HCT116 (cell line): ENCODE data around the gene LCAT. TPM values are rescaled to one million over a fixed set of nuclear protein-coding genes. Genes with fewer than 3 reads are reported as not detected.
A peak's percentile ranks its signal among the peaks of the same experiment; 100 is the strongest.

ENCODE experiments used
- ATAC-seq: fragments of 200-7000 bp; cut with Tn5 transposase; 2 replicates; pipeline ENCODE4 v1.9.1; 2020; ENCODE audit warnings: mild to moderate bottlenecking, moderate library complexity
- BruUV-seq: library from RNA; stranded (reverse); fragments of 400-500 nt; replicated peaks from 2 replicates; lab custom pipeline; 2021; lab: Mats Ljungman, UMichigan
- CTCF ChIA-PET: fragments of 300-600 bp; sonication (Branson Sonifier 250); formaldehyde crosslinking; loops from one replicate; lab custom pipeline; 2021; ENCODE audit warnings: antibody characterized with exemption; lab: Charles Lee
- POLR2A ChIA-PET: fragments of 300-600, 350-600 bp; sonication (Branson Sonifier 250); formaldehyde crosslinking; loops from one replicate; lab custom pipeline; 2021; ENCODE audit warnings: antibody characterized with exemption; lab: Charles Lee
- RAD21 ChIA-PET, 2 experiments: fragments of 300-600 bp; sonication (Branson Sonifier 250); formaldehyde crosslinking; loops; one replicate each; lab custom pipeline; 2023; ENCODE audit warnings: low total read pairs in 2 of 2; ENCODE audit not compliant: uncharacterized antibody in 2 of 2, unreplicated experiment in 2 of 2, low non-redundant PET in 1 of 2; lab: Charles Lee
- DNase-seq: peaks from one replicate; pipeline ENCODE4 v3.0.0-alpha.2; 2010; ENCODE audit warnings: low read depth, low spot score
- H2AFZ ChIP-seq: fragments of 200-600 bp; shearing (Covaris generic), sonication (generic); 2 replicates; pipeline ENCODE4 v1.6.1; 2017; ENCODE audit warnings: low read depth, mixed run types, mixed read lengths, antibody characterized with exemption, low read length; ENCODE audit not compliant: poor library complexity, severe bottlenecking
- H3K27ac ChIP-seq: 2 replicates; pipeline ENCODE4 v1.5.1; 2012; ENCODE audit warnings: low read depth, low read length
- H3K27me3 ChIP-seq: fragments of 200-600 bp; sonication (generic); 2 replicates; pipeline ENCODE4 v1.6.1; 2016; ENCODE audit warnings: mixed run types, low read length, mixed read lengths; ENCODE audit not compliant: insufficient read depth
- H3K36me3 ChIP-seq, 2 experiments: fragments of 200-500 bp in 1 of 2; fragments of 200-600 bp in 1 of 2; sonication (Bioruptor generic) in 1 of 2; sonication (generic) in 1 of 2; 2 replicates each; pipeline versions ENCODE4 v1.5.1 to v1.6.1; 2014 to 2016; ENCODE audit warnings: low read length in 2 of 2, inconsistent platforms in 1 of 2, mixed read lengths in 1 of 2, mixed run types in 1 of 2; ENCODE audit not compliant: insufficient read depth in 2 of 2, control insufficient read depth in 1 of 2
- H3K4me1 ChIP-seq, 2 experiments: fragments of 200-600 bp in 1 of 2; sonication (generic) in 1 of 2; 2 replicates each; pipeline versions ENCODE4 v1.5.1 to v1.6.1; 2012 to 2017; ENCODE audit warnings: low read length in 2 of 2, inconsistent platforms in 1 of 2, mild to moderate bottlenecking in 1 of 2, mixed read lengths in 1 of 2, mixed run types in 1 of 2, moderate library complexity in 1 of 2; ENCODE audit not compliant: insufficient read depth in 2 of 2, control insufficient read depth in 1 of 2
- H3K4me2 ChIP-seq: fragments of 200-600 bp; sonication (generic); 2 replicates; pipeline ENCODE4 v1.6.1; 2017; ENCODE audit warnings: mixed run types, low read length, mixed read lengths
- H3K4me3 ChIP-seq, 2 experiments: fragments of 200-600 bp in 1 of 2; sonication (generic) in 1 of 2; replicated peaks in 1 of 2; 2 replicates each; pipeline ENCODE4 v1.5.1; 2011 to 2016; ENCODE audit warnings: low read length in 2 of 2, control low read depth in 1 of 2, low read depth in 1 of 2, mild to moderate bottlenecking in 1 of 2, mixed read lengths in 1 of 2, mixed run types in 1 of 2
- H3K79me2 ChIP-seq: fragments of 200-600 bp; sonication (generic); 2 replicates; pipeline ENCODE4 v1.6.1; 2017; ENCODE audit warnings: mild to moderate bottlenecking, mixed run types, low read length, moderate library complexity, mixed read lengths; ENCODE audit not compliant: insufficient read depth
- H3K9ac ChIP-seq: fragments of 200-600 bp; sonication (generic); 2 replicates; pipeline ENCODE4 v1.6.1; 2016; ENCODE audit warnings: low read length, mixed read lengths
- H3K9me2 ChIP-seq: fragments of 200-600 bp; sonication (generic), shearing (Covaris generic); 2 replicates; pipeline ENCODE4 v1.6.1; 2017; ENCODE audit warnings: mixed run types, mild to moderate bottlenecking, moderate library complexity; ENCODE audit not compliant: insufficient read depth
- H3K9me3 ChIP-seq, 2 experiments: fragments of 200-500 bp in 1 of 2; fragments of 200-600 bp in 1 of 2; sonication (Bioruptor generic) in 1 of 2; sonication (generic) in 1 of 2; 2 replicates each; pipeline ENCODE4 v1.6.1; 2014 to 2017; ENCODE audit warnings: low read length in 2 of 2, mixed read lengths in 2 of 2, inconsistent platforms in 1 of 2, low read depth in 1 of 2, mild to moderate bottlenecking in 1 of 2, mixed run types in 1 of 2, moderate library complexity in 1 of 2; ENCODE audit not compliant: control insufficient read depth in 1 of 2, insufficient read depth in 1 of 2
- H4K20me1 ChIP-seq: fragments of 200-600 bp; sonication (generic), shearing (Covaris generic); 2 replicates; pipeline ENCODE4 v1.6.1; 2017; ENCODE audit warnings: mixed run types, mild to moderate bottlenecking, moderate library complexity; ENCODE audit not compliant: insufficient read depth
- ATF3 ChIP-seq: IDR thresholded peaks from 2 replicates; pipeline ENCODE4 v1.6.1; 2012
- CBX3 ChIP-seq: IDR thresholded peaks from 2 replicates; pipeline ENCODE4 v1.6.1; 2012; ENCODE audit warnings: low read depth
- CEBPB ChIP-seq: IDR thresholded peaks from 2 replicates; pipeline ENCODE4 v1.6.1; 2012; ENCODE audit warnings: low read depth
- EGR1 ChIP-seq: IDR thresholded peaks from 2 replicates; pipeline ENCODE4 v1.6.1; 2012; ENCODE audit warnings: low read depth
- EZH2 ChIP-seq: fragments of 200-600 bp; sonication (generic); IDR thresholded peaks from 2 replicates; pipeline ENCODE4 v1.6.1; 2017; ENCODE audit warnings: antibody characterized with exemption, mixed run types
- EZH2phosphoT487 ChIP-seq: fragments of 200-600 bp; IDR thresholded peaks from 2 replicates; pipeline ENCODE4 v1.6.1; 2018; ENCODE audit warnings: antibody characterized with exemption, borderline replicate concordance
- JUND ChIP-seq: IDR thresholded peaks from 2 replicates; pipeline ENCODE4 v1.6.1; 2012
- POLR2A ChIP-seq: IDR thresholded peaks from 2 replicates; pipeline ENCODE4 v1.7.0; 2011; ENCODE audit warnings: borderline replicate concordance; ENCODE audit not compliant: insufficient read depth, insufficient read length; ENCODE audit errors: extremely low read depth
- POLR2AphosphoS5 ChIP-seq: IDR thresholded peaks from 2 replicates; pipeline ENCODE4 v1.6.1; 2011; ENCODE audit warnings: mild to moderate bottlenecking, low read depth, low read length, moderate library complexity
- SIN3A ChIP-seq: IDR thresholded peaks from 2 replicates; pipeline ENCODE4 v1.6.1; 2012; ENCODE audit warnings: low read depth
- SP1 ChIP-seq: IDR thresholded peaks from 2 replicates; pipeline ENCODE4 v1.6.1; 2012; ENCODE audit warnings: low read depth
- SRF ChIP-seq: IDR thresholded peaks from 2 replicates; pipeline ENCODE4 v1.6.1; 2012; ENCODE audit warnings: low read depth
- TCF7L2 ChIP-seq: IDR thresholded peaks from 2 replicates; pipeline ENCODE4 v1.7.0; 2011; ENCODE audit warnings: borderline replicate concordance, inconsistent platforms; ENCODE audit not compliant: insufficient read depth, insufficient read length; ENCODE audit errors: extremely low read depth
- ZFX ChIP-seq: fragments of 450-650 bp; IDR thresholded peaks from 2 replicates; pipeline ENCODE4 v1.6.1; 2017
- ZNF274 ChIP-seq: fragments of 200-500 bp; sonication (Bioruptor generic); IDR thresholded peaks from 2 replicates; pipeline ENCODE4 v1.6.1; 2014; ENCODE audit warnings: mild to moderate bottlenecking, low read depth, low read length, inconsistent platforms
- intact Hi-C: fragments of 100-400 bp; cut with micrococcal nuclease; formaldehyde crosslinking; loops from 2 replicates; pipeline ENCODE4 v1.10.0; 2022
- total RNA-seq: library from RNA; stranded (reverse); gene quantifications from one replicate; pipeline ENCODE4 v1.2.1, GENCODE V29; 2021; ENCODE audit not compliant: unreplicated experiment
- TF ChIP-seq, protein P1 (sequence below): IDR thresholded peaks from 2 replicates; pipeline ENCODE4 v1.6.1; 2012
- TF ChIP-seq, protein P2 (sequence below): IDR thresholded peaks from 2 replicates; pipeline ENCODE4 v1.6.1; 2012; ENCODE audit warnings: low read depth
- TF ChIP-seq, protein P3 (sequence below): IDR thresholded peaks from 2 replicates; pipeline ENCODE4 v1.6.1; 2011; ENCODE audit warnings: mild to moderate bottlenecking, low read length, moderate library complexity; ENCODE audit not compliant: insufficient replicate concordance; ENCODE audit errors: extremely low read depth

LCAT gene
- total RNA-seq, 1 experiment from 2014 or later = 17.6 TPM

GRCh38 chr16:67933805-67934204, 10.1 kb downstream of the LCAT start:
- CTCF ChIA-PET = interaction anchor here (1.4 to 2.7 kb wide), 2 partner anchors 50 to 117 kb away, joined by 3 to 11 read pairs; no protein-coding TSS in a partner anchor
- Histone ChIP-seq H3K36me3 (peaks cover 0 to 8% of the 10 kb centered on the region in 2 experiments; a peak in 2 of 4 replicates), H4K20me1 (no peaks in the 10 kb centered on the region), H3K27me3 (no peaks in the 10 kb centered on the region), H3K27ac (no peak overlapping the region), H3K9me2 (no peaks in the 10 kb centered on the region), H3K9ac (no peak overlapping the region), H3K79me2 (peaks cover 33% of the 10 kb centered on the region), H3K9me3 (no peaks in the 10 kb centered on the region), H3K4me1 (peaks cover 3 to 26% of the 10 kb centered on the region in 2 experiments; a peak in 3 of 4 replicates), H3K4me2 (peak overlapping the region; percentile 98), H2AFZ (no peak overlapping the region), H3K4me3 (no peak overlapping the region)
- intact Hi-C loops = loop anchor here (10.0 kb wide), 1 partner anchor 409 kb away; the partner anchor contains the start of gene RIPOR1
- TF ChIP-seq TCF7L2 = no peak
- TF ChIP-seq JUND = no peak
- TF ChIP-seq ZFX = no peak
- no peak for TF ChIP-seq CBX3
- TF ChIP-seq, protein P1, sequence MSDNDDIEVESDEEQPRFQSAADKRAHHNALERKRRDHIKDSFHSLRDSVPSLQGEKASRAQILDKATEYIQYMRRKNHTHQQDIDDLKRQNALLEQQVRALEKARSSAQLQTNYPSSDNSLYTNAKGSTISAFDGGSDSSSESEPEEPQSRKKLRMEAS = no peak
- TF ChIP-seq, protein P2, sequence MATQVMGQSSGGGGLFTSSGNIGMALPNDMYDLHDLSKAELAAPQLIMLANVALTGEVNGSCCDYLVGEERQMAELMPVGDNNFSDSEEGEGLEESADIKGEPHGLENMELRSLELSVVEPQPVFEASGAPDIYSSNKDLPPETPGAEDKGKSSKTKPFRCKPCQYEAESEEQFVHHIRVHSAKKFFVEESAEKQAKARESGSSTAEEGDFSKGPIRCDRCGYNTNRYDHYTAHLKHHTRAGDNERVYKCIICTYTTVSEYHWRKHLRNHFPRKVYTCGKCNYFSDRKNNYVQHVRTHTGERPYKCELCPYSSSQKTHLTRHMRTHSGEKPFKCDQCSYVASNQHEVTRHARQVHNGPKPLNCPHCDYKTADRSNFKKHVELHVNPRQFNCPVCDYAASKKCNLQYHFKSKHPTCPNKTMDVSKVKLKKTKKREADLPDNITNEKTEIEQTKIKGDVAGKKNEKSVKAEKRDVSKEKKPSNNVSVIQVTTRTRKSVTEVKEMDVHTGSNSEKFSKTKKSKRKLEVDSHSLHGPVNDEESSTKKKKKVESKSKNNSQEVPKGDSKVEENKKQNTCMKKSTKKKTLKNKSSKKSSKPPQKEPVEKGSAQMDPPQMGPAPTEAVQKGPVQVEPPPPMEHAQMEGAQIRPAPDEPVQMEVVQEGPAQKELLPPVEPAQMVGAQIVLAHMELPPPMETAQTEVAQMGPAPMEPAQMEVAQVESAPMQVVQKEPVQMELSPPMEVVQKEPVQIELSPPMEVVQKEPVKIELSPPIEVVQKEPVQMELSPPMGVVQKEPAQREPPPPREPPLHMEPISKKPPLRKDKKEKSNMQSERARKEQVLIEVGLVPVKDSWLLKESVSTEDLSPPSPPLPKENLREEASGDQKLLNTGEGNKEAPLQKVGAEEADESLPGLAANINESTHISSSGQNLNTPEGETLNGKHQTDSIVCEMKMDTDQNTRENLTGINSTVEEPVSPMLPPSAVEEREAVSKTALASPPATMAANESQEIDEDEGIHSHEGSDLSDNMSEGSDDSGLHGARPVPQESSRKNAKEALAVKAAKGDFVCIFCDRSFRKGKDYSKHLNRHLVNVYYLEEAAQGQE = no peak
- no peak for TF ChIP-seq SIN3A
- TF ChIP-seq CEBPB = no peak
- no peak for TF ChIP-seq ZNF274
- TF ChIP-seq EGR1 = no peak
- TF ChIP-seq SP1 = no peak
- no peak for TF ChIP-seq SRF
- no peak for TF ChIP-seq ATF3
- no peak for TF ChIP-seq POLR2A
- TF ChIP-seq, protein P3, sequence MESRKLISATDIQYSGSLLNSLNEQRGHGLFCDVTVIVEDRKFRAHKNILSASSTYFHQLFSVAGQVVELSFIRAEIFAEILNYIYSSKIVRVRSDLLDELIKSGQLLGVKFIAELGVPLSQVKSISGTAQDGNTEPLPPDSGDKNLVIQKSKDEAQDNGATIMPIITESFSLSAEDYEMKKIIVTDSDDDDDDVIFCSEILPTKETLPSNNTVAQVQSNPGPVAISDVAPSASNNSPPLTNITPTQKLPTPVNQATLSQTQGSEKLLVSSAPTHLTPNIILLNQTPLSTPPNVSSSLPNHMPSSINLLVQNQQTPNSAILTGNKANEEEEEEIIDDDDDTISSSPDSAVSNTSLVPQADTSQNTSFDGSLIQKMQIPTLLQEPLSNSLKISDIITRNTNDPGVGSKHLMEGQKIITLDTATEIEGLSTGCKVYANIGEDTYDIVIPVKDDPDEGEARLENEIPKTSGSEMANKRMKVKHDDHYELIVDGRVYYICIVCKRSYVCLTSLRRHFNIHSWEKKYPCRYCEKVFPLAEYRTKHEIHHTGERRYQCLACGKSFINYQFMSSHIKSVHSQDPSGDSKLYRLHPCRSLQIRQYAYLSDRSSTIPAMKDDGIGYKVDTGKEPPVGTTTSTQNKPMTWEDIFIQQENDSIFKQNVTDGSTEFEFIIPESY = no peak
- TF ChIP-seq EZH2 = no peak
- TF ChIP-seq EZH2phosphoT487 = no peak
- no peak for TF ChIP-seq POLR2AphosphoS5
- BruUV-seq = no TSS peak
- no peak for ATAC-seq
- no peak for DNase-seq
- RAD21 ChIA-PET = no interaction called here
- POLR2A ChIA-PET = no interaction called here
